ENCODE measurements around the gene KLHL40.
"Not testable (repeated sequence)": the region's sequence is repeated elsewhere in the genome, so short reads cannot be mapped to it uniquely, and the experiment has no call there.

Gene KLHL40

DNA sequence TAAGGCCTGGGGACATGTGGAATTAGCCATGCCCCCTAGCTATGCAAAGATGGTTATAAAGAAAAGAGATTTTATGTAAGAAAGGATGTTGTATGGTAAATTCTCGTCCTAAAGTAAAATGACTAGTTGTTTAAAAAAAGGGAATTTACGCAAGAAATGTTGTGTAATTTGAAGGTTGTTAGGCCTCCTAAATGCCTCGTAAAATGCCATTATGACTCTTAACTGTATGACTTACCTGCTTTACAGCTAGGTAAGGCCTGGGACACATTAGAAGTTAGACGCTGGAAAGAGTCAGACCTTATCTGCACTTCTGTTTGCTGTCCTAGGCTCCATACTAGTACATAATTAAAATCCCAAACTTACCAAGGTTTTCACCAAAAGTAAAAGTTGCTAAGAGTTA is 34.8 kb downstream of the KLHL40 start:
- DNase-seq (ENCODE audit: low read depth), result no peak

DNA sequence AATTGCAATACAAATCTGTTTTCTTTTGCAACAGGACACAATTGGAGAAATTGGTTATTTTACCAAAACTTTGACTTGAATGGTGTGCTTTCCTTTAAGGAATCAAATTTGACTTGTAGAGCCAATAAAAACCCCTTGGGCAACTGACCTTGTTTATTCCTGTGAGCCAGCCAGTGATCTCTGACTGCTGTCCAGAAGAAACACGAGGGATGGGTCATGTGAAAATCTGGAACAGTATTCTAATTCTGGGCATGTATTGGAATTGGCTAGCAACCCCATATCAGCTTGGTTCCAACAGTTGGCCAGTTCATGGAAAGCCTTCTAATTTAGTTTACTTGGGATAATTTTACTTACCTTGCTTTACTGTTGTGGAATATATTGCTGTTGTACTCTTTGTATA is 36.4 kb downstream of the KLHL40 start:
- no peak for DNase-seq (ENCODE audit: low read depth)

DNA sequence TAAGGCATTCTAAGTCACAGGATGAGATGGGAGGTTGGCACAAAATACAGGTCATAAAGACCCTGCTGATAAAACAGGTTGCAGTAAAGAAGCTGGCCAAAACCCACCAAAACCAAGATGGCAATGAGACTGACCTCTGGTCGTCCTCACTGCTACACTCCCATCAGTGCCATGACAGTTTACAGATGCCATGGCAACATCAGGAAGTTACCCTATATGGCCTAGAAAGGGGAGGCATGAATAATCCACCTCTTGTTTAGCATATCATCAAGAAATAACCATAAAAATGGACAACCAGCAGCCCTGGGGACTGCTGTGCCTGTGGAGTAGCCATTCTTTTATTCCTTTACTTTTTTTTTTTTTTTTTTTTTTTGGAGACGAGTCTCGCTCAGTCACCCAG is 37.1 kb downstream of the KLHL40 start:
- not testable (repeated sequence) for DNase-seq (ENCODE audit: low read depth)

DNA sequence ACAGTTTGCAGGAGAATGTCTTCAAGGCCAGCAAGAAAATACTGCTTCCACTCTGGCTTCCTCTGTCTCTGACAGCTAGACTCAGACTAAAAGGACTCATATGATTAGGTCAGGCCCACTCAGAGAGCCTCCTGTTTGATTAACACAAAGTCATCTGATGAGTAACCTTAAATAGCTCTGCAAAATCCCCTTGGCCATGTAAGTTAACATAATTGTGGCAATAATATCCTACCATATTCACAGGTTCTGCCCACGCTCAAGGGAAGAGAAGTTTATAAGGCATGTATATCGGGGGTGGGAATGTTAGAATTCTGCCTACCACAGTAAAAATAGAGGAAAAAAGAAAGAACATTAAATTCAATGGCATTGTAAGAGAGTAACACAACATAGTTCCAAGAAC is 37.9 kb downstream of the KLHL40 start:
- DNase-seq (ENCODE audit: low read depth), result no peak

DNA sequence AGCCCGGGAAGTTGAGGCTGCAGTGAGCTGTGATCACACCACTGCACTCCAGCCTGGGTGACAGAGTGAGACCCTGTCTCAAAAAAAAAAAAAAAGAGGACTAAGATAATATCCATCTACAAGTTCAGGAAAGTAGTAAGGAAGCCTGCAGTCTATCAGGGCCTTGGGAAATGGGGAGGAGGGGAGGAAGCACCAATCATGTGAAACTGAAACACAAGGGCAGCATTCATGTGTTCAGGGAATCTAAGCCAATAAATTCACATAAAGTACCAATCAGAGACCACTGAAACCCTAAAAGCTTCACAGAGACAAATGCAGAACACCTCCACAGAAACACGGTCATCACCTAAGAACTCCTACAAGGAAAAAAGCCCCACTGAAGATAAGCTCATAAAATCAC is 40.1 kb downstream of the KLHL40 start:
- DNase-seq (ENCODE audit: low read depth), result no peak

DNA sequence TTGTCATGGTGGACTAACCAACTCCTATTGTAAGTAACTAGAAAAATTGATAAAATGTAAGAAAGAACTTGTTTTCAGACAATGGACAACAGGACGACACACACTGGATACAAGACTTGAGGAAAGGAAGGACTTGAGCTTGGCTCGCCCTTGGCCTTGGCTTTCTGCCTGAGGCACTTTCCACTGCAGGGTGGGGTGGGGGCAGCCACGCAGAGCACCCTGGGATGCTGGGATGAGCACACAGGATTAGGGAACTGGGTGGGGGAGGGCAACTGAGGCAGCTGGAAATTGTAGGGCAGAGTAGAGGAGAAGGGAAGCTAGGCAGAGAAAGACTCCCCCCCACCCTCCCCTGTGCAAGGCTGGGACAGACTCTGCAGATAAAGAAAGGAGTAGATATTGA is 42.7 kb downstream of the KLHL40 start:
- no peak for DNase-seq (ENCODE audit: low read depth)

DNA sequence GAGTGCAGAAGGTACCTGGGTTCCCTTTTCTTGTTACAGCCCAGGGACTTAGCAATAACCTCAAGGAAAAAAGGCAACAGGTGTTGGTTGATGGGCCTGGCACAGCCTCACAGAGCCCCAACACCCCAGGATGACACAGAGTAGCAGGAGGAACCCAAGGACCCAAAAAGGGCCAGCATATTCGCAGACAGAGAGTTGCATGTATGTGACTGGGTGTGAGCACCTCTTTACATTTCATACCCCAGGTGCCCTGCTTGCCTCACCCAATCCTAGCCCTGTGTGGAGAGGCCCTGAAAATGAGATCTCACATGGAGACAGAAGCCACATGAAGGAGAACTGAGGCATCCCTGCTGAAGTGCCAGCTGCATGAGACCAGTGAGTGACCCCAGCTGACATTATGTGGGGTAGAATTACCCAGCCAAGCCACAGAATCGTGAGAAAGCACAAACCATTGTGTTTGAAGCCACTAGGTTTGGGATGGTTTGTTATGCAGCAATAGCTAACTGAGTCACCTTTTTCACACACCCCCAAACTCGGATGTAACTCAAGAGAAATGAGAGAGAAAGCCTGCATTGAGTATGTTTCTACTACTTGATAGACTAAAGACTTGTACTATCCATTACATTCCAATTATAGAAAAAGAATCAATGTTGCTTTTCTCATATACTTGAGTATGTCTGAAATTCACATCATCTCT is 43.5 kb downstream of the KLHL40 start:
- DNase-seq (ENCODE audit: low read depth), result no peak

DNA sequence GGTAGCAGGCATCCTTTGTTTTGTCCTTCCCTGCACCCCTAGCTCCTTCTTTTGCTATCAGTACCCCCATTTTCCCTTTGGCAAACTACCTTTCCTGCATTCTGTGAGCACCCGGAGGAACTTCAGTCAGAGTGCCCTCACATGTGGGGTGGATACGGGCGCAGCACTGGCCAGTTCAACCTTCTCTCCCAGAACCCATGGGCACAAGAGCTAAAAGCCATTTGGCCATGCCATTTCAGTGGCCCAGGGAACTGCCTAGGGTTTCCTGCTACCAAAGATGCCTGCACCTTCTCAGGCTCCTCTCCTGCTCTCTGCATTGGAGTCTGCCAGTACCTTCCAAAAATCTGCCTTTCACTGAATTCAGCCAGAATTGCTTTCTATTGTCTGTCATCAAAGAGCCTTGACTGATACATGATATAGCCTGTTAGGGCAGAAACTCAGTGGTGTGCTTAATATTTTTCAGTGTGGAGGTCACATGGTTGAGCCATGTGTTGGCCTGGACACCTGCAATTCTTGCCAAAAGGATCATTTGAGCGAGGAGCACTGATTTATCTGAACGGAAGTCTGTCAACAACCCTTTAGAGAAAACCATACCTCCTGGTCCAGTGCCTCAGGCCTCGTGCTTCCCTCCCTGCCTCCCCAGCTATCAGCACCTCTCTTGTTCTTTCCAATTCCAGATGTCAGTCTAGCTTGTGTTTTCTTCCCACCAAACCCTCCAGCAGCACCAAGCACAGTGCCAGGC is 44.2 kb downstream of the KLHL40 start:
- no peak for DNase-seq (ENCODE audit: low read depth)

DNA sequence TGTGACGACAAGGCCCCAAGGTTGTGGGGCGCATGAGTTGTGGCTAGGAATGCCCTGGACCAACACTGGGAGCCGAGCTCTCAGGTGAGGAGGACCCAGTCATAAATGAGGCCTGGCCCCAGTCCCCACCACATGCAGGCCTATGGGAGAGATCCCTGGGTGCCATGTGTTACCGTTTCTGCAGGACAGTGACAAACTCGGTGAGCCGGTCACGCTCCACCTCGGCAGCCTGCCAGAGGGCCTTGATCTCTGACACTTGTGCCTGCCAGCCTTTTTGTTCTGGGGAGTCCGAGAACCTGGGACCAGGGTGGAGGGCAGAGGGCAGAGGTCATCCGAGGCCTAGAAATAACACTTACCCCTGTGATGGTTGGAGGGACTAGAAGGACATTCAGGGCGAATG is 45.0 kb downstream of the KLHL40 start:
- no peak for DNase-seq (ENCODE audit: low read depth)

DNA sequence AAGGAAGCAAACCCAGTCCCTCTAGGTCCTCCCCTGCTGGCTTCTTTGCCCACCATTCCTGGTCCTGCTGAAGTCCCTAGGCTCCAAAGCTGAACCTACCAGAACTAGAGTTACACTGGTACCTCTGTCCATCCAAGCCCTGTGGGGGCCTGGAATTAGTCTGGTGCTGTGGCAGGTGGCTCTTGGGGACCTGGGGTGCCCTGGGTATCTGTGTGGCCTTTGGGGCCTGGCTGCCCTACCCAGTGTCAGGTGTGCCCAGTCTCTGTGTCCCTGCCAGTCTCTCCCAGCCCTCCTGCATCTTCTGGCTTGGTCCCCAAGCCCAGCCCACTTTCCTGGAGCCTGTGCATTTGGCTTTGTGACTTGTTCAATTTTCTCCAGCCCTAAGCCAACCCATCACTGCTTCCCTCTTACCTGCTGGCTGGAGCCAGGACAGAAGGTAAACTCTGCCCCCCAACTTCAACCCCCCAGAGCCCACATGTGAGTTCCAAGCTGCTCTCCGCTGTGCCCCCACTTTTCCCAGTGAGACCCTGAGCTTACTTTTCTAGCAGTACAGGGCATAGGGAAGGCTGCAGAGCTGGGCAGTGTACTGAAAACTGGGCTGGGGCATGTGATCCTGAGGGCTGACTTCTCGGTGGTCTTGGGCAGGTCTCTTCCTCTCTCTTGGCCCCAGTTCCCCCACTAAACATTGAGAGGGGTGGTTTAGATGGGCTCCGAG is 45.5 kb downstream of the KLHL40 start:
- DNase-seq (ENCODE audit: low read depth), result no peak

DNA sequence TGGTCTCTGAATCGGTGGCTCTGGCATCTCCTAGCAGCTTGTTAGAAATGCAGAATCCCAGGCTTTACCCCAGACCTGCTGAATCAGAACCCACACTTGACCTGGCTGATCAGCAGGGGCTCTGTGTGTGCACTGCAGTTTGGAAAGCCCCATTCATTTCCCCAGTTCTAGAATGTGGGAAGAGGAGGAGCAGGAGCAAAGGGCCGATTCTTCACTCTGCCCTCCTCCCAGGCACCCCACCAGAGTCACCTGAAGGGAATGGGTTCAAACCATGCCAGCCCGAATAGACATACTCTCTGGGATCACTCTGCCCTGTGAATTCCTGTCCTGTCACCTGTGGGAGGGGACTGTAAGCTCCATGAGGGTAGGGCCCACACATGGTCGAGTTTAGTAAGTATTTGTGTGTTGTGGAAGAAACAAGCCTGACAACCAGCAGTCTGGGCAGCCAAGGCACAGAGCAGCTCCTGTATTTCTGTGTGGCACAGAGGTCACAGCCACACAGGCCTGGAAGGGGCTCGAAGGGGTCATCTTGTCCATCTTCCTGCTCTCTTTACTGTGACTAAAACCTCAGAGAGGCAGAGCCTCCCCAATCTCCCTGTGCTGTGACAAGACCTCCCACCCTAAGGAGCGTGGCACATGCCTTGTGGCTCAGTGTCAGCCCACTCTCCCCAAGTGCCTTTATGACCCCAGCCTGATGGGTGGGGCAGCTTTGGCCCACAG is 46.3 kb downstream of the KLHL40 start:
- no peak for DNase-seq (ENCODE audit: low read depth)

DNA sequence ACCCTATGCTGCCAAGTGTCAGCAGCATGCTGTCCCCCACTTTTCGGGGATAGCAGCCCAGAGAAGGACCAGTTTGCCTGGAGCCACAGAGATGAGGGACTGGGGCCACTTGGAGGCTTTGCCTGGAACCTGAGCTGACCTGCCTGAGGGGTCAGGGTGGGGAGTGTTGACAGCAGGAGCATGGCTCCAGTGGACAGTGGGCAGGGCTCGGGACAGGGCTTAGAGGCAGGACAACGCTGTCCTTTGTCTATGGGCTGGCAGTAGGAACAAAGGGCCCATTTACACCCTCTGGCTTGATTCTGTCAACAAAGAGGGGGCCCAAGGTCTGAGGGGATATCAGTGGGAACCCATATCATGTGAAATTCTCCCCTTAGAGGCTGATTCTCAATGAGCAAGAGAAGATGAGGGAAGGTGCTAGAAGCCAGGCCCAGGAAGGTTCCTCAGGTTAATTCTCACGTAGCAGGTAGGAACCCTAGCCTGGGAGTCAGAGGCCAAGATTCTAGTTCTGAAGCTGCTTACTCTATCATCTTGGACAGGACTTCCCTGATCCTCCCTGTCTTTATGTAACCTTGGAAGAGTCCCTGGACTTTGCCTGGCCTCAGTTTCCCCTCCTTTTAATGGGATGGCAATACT is 47.0 kb downstream of the KLHL40 start:
- no peak for DNase-seq (ENCODE audit: low read depth)

DNA sequence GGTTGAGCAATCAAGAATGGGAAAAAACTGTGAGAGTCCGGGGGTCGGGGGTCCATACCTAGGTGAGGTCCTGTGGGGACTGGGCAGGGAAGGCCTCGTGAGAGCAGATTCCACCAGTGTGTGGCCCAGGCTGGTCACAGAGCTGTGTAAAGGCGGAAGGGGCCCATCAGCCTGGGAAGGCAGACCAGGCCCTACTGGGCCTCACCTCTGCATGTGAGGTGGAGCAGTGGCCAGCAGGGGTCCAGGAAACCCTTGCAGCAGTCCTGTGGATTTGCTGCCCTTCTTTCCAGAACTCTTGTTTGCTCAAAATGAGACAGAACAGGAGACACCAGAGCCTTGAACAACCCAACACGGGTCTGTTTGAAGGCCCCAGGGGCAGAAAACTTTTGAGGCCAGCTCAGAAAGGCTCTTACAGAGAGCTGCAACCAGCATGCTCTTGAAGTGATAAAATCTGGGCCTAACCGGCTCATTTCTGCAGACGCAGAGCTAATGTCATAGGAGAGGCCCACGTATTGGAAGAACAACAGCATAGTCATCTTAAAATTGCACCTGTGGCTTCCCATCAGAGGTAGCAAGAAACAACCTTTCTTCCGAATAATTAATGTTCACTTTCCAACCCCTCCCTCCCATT is 47.6 kb downstream of the KLHL40 start:
- no peak for DNase-seq (ENCODE audit: low read depth)

DNA sequence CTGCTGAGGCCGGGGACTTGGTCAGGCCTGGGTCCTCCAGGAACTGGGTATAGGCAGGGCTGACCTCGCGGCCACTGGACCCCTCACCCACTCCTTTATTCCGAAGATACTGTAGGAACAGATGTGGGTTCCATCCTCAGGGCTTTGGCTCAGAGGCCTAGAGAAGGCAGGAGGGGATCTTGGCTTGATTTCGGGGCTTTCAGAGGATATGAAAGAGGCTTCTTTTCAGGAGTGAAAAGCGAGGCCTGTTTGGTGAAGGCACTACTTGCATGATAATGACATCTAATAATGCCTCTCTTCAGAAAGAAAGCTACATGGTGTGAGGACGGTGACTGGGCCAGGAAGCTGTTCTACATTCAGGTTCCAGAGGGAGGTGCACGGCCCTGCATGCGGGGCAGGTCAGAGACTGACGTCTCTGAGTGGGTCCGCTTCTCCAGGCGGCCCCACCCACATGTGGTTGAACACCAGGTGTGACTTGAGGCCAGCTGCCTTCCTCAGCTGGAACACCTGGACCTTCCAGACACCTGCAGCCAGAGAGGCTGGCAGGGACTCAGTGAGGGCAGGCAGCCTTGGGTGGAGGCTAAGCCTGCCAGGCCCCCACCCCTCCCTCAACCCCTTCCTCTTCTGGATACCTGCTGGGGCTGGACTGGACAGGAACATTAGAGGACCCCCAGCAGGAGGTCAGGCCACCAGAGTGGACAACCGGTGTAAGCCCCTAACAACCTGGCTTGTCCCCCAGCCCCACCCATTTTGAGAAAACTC is 48.3 kb downstream of the KLHL40 start:
- no peak for DNase-seq (ENCODE audit: low read depth)

DNA sequence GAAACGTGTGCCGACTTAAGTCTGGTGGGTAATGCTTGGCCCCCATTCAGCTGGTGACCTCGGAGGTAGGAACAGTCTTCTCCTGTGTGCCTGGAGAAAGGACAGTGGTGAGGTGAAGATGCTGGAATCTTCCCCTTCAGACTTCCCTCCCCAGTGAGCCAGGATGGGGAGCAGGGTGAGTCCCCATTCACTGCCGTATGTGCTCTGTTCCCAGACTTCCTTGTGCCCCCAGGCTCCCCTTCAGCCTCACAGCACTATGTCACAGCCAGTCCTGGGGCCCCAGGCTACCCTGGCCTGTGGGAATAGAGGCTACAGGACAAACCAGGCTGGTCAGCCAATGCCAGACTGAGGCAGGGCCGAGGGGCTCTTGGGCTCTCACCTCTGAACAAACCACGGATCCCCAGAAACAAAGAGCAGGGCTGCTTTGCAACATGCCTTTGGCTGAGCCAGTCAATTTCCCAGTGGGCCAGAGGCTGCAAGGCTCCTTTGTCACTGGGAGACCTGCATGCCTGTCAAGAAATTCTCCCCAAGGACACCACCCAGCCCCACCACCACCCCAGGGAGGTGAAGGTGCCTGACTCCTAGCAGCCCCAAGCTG is 49.0 kb downstream of the KLHL40 start:
- DNase-seq (ENCODE audit: low read depth), result no peak

DNA sequence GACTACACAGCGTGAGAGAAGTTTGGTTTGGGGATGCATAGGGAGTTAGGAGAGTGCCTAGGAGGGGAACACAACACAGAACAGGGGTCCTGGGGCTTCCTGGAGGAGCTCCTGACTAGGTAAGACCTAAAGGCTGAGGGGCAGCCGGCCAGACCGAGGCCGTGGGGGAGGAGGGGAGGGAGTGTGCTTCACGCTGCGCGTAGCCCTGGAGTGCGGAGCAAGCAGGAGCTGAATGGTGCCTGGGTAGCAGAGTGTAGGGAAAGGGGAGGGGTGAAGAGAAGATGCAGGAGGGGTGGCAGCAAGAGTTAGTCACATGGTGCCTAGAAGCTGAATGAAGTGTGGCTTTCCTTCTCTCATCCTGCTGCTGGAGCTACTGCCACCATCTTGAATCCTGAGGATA is 49.7 kb downstream of the KLHL40 start:
- no peak for DNase-seq (ENCODE audit: low read depth)

DNA sequence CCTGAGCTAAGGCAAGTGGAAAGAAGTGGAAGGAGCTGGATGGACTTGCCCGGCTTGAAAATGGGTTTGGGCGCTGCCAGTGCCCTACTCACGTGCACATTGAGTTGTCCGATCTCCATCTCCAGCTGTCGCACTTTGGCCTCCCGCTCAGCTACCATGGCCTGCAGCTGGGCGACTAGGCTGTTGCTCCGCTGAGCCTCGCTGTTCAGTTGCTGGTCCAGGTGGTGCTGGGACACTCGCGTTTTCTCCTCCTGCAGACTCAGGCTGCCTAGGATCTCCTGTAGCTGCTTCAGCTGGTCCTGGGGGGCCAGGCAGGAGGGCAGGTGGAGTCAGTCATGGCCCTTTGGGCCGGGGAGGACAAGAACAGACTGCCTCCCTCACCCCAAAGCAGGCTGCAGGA is 50.3 kb downstream of the KLHL40 start:
- no peak for DNase-seq (ENCODE audit: low read depth)

DNA sequence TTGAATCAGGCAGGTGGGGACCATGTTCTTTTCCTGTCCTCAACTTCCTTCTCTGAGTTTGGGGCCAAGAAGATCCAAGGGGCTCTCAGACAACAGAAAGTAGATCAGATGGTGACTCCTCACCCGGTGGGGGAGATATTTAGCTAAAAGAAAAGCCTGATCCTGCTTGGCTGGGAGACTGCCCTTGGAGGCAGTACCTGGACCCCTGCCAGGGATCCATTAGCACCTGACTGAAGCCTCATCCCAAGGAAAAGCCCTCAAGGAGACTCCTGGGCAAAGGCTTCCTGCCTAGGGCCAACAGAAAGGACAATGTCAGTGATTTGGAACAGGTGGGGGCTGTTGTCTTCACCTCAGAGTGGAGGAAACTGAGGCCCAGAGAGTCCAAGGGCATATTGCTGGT is 50.7 kb downstream of the KLHL40 start:
- no peak for DNase-seq (ENCODE audit: low read depth)

DNA sequence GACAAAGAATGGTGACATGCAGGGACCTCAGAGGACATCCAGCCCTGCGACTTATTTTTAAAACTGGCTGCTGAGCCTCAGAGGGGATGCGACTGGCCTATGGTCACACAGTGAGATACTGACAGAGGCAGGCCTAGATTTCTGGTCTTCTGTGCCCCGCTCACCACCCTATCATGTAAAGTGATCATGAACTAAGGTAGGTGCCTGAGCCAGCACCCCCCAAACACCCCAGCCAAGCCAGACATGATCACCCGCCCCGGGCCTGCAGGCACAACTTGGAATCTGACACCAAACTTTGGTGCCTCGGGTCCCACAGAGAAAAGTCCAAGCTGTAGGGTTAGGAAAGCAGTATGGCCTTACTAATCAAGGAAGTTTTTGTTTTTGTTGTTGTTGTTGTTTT is 51.2 kb downstream of the KLHL40 start:
- no peak for DNase-seq (ENCODE audit: low read depth)

DNA sequence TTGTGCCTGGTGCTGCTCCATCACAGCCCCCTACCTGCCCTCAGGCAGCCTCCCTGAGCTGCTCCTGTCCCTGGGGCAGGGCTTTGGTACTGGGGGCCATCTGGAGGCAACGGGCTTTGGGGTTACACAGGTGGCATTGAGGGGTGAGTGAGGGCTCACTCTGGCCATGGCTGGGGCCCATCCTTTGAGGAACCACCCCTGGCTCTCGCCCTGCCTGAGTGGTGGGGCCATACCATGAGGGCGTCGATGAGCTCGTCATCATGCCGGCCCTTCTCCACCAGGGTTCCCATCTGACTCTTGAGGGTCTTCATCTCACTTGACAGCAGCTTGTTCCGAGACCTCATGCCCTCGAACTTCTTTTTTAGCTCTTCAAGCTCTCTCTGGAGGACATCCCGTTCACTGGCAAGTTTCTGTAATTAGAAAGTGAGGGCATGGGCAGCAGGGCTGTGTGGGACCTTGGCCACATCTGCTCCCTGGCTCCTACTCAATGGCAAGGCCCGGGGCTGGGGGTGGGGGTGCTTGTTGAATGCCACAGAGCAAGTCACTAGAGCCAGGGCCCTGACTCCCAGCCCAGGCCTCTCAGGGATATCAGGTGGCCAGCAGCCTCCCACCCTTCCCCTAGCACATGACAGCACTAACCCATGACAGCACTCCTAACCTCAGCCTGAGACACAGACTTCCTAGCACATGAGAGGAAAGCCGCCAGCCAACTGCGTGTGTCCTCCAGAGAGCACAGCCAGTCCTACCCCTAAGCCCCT is 54.2 kb downstream of the KLHL40 start:
- DNase-seq (ENCODE audit: low read depth), result no peak

Measured in stimulated activated CD8-positive, alpha-beta memory T cell treated with anti-CD3 and anti-CD28 coated beads, Interleukin-12 subunit alpha, Interleukin-12 subunit beta, amount 100 ng/mL, for 1 hour (primary cell).